Measurements from ENCODE around the gene LEFTY1.

LEFTY1 gene

DNA sequence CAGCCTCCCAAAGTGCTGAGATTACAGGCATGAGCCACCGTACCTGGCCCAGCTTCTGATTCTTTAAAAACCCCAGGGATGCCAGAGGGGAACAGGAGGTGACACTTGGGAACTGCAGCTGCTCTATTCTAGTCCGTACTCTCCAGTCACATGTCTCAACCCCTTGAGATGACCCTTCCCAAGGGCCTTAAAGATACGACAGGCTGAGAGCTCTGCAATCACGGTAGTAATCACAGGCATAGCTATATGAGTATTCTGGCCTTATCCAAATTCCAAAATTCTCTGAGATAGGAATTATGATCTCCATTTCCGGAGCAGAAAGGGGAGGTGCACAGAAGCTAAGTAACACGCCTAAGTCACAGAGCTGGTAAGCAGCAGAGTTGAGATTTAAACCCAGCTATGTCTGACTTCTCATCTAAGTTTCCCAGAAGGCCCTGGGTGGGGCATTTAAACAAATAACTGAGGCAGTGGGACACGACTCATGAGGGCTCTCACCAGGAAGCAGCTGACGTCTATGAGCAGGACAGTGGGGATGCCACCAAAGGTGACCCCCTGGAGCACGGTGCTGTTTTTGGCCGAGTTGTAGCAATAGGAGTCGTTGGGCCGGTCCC is 11.9 kb downstream of the LEFTY1 start:
- TF ChIP-seq CTCF (conservative IDR thresholded peaks at IDR 0.05; ENCODE audit: low read length) = no peak
- no peak overlapping the region for H3K4me3 ChIP-seq (ENCODE audit: low read length)
- no peak for DNase-seq (ENCODE audit: low read depth)

DNA sequence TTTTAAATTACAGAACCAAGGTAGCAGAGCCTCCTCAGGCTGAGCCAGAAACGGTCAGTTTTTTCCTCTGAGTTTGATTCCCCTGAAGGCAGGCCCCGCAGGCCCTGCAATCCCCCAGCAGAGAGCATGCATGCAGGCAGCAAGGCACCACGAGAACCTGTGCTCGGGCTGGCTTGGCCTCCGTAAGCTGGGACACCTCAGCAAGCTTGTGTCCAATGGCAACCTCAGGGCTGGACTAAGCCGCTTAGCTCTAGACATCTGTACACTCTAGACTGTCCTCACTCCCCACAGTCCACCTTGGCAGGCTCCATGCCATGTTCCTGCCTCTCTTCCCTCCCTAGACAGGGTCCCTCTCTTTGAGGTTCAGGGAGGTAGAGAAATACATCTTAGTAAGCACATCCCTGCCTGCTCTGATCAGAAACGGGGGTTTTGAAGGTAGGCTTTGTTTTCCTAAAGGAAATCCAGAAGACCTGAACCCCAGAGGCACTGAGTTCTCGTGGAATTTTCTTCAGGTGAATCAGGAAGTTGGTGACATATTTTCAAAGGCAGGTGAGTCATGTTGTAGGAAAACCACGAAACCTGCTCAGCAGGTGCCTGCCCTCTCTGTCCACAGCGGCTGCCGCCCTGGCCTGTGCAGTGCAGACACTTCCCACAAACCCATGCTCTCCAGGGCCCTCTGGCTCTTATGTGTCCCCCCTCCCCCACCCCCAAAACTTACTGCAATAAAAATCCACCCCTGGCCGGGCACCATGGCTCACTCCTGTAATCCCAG is 13.7 kb downstream of the LEFTY1 start:
- no peak for DNase-seq (ENCODE audit: low read depth)
- no peak for TF ChIP-seq CTCF (conservative IDR thresholded peaks at IDR 0.05; ENCODE audit: low read length)
- no peak overlapping the region for H3K4me3 ChIP-seq (ENCODE audit: low read length)

DNA sequence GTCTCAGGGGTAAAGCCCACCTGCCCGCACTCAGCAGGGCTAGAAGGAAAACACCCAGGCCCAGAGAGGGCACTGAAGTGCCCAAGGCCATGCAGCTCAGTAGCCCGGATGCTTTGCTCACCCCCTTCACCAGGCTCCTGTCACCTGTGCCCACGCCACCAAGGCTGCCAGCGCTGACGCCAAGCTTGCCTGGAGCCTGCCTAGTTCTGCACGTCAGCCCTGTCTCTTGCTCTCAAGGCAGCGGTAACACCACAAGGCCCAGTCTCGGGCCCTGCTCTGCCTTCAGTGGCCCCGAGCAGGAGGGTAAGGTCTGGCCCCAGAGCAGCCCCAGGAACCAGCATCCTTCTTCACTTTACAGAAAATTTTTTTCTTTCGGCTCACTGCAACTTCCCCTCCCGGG is 14.5 kb downstream of the LEFTY1 start:
- no peak for DNase-seq (ENCODE audit: low read depth)
- H3K4me3 ChIP-seq (ENCODE audit: low read length) = no peak overlapping the region
- TF ChIP-seq CTCF (conservative IDR thresholded peaks at IDR 0.05; ENCODE audit: low read length) = no peak

DNA sequence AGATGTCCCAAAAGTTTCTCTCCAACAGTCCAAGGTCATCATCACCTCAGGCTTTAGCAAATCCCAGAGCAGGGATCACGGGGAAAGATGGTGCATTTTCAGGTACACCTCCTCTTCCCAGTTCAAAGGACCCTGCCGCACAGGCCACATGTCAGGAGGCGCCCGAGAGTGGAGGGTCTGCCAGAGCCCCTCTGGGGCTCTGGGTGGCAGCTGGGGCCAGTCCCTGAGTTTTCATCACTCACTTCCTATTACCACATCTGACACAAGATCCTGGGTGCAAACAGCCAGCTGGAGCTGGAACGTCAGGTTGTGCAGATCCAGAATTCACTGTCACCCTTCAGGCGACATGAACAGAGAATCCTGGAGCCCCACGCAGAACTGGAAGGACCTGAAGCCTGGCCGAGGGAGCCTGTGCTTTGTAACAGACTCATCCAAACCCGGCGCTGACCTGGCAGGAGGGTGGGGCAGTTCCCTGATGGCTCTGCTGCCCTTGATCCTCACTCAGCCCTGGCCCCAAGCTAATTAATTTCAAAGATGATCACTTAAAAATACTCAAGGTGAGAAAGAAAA is 15.6 kb downstream of the LEFTY1 start:
- no peak for DNase-seq (ENCODE audit: low read depth)
- TF ChIP-seq CTCF (conservative IDR thresholded peaks at IDR 0.05; ENCODE audit: low read length) = no peak
- H3K4me3 ChIP-seq (ENCODE audit: low read length) = no peak overlapping the region

- DNase-seq (ENCODE audit: low read depth) = no peak
- H3K4me3 ChIP-seq (ENCODE audit: low read length) = no peak overlapping the region
- no peak for TF ChIP-seq CTCF (conservative IDR thresholded peaks at IDR 0.05; ENCODE audit: low read length)
Measured at GRCh38 chr1:225872075-225872430, 16.9 kb downstream of the LEFTY1 start.

- DNase-seq (ENCODE audit: low read depth) = no peak
- H3K4me3 ChIP-seq (ENCODE audit: low read length) = no peak overlapping the region
- TF ChIP-seq CTCF (conservative IDR thresholded peaks at IDR 0.05; ENCODE audit: low read length) = no peak
Measured at GRCh38 chr1:225871359-225872074, 17.4 kb downstream of the LEFTY1 start.
